NCI-H1092 (cell line): ENCODE measurements around the gene EPHA2.
"Not testable (repeated sequence)": the region's sequence is repeated elsewhere in the genome, so short reads cannot be mapped to it uniquely, and the experiment has no call there.

Source experiments
- DNase-seq: peaks from one replicate; lab custom pipeline; 2025; lab: John Stamatoyannopoulos, UW

EPHA2 gene

DNA sequence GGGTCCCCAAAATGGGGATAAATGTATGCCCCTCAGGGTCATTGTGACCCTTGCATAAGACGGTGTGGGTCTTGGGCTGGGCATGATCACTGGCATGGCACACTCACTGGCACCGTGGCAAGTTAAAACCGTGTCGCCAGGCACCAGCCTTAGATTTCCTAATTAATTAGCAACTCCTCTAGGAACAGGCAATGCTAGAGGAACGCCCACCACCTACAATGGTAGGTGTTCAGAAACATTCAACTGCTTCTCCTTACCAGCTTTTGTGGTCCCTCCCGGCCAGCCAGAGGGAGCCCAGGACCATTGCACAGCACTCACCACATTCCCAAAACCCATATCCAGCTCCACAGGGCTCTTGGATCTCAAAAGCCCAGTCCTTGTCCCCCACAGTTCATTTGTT is 36.4 kb downstream of the EPHA2 start:
- no peak for DNase-seq

DNA sequence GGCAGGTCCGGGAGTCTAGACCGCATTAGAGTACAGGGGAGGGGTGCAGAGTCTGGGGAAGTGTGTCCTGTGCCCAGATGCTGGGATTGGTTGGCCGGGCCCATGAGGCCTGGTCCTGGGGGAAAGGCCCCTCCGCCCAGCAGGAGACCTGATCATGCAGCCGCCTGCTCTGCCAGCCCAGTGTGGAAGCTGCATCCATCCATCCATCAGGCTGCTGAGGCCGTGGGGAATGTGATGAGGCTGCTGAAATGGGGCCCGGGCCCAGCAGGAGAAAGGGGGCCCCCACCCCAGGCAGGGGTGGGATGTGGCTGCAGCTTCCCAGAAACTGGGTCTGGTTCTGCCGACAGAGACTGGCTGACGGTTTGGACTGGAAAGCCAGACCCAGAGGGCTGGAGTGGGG is 37.2 kb downstream of the EPHA2 start:
- no peak for DNase-seq

DNA sequence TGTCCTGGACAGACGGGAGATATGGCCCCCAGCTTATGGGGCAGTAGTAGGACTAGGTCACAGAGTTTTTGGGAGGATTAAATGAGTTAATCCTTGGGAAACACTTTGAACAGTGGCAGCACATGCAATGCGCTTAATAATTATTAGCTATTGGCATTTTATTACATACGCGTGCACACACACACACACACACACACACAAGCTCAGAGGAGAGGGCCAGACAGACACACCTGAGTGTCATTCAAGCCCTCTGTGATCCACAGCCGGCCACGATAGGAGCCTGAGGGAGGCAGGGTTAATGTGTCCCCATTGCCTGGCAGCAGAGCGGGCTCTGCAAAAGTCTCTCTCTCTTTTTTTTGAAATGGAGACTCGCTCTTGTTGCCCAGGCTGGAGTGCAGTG is 37.9 kb downstream of the EPHA2 start:
- no peak for DNase-seq

- DNase-seq, result no peak
Observed at GRCh38 chr1:16117369-16117768, 38.5 kb downstream of the EPHA2 start.

GRCh38 chr1:16116625-16117024 is 39.2 kb downstream of the EPHA2 start:
- DNase-seq, result no peak

GRCh38 chr1:16116002-16116401 is 39.9 kb downstream of the EPHA2 start:
- no peak for DNase-seq

DNA sequence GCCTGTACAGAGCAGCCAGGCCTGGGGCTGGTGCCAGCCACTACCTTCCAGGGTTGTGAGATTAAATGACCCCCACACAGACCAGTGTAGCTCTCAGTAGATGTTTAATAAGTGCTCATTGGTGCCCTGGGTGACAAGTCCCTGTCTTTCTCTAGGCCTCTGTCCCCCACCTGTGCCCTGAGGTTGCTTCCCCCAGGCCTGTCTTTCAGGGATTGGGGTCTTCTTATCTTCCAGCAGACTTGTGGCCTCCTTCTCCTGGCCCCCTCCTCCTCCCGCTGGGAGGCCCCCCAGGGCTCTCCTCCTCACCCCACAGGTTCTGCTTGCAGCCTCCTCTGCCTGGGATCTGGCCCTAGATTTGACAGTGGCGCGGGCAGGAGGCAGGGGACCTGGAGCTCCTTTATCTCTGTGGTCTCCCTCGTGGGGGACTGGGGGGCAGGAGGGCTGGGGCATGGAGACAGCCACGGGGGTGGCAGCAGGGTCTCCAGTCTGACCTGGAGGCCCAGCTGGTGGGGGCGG is 40.3 kb downstream of the EPHA2 start:
- no peak for DNase-seq

- DNase-seq, result no peak
Observed at GRCh38 chr1:16114527-16115467, 41.1 kb downstream of the EPHA2 start.

DNA sequence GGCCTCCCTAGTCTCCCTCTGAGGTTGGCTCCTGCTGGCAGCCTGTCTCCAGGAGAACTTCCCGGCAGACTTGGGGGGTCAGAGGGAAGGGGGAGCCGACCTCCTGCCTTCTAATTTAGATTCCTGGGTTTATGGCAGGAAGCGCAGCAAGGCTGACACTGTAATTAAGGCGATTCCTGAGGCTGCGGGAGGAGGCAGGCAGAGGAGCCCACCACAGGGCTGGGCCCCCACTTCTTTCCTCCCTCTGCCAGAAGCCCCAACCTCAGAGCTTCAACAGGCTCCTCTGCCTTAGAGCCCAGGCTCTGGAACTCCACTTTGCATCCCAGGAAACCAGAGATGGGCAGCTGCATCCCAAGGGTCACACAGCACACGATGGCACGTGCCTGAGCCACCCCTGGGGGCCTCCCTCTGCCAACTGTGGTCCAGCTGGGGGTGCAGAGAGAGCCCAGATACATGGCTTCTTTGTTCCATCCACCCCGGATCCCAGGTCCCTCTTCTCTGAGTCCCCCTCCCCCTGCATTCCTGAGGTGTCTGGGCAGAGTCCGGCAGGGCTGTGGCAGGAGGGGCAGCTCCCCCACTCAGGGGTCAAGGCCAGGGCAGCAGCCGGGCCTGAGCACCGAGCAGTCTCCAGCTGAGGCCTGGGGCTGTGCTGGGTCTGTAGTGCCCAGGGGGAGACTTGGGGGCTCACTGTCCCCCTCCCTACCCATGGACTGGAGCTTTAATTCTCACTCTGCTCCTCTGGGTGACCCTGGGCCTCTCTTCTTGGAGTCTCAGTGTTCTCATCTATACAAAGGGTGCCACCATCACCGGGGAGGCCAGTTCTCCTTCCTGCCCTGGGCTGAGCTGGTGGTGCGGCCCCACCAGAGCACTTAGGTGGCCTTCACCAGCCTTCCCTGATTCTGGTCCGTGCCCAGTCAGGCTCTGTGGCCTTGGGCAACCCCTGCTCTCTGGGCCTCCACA is 43.0 kb downstream of the EPHA2 start:
- DNase-seq, result no peak

GRCh38 chr1:16111771-16112595 is 43.9 kb downstream of the EPHA2 start:
- no peak for DNase-seq

- DNase-seq, result no peak
Observed at GRCh38 chr1:16110884-16111283, 45.0 kb downstream of the EPHA2 start.

DNA sequence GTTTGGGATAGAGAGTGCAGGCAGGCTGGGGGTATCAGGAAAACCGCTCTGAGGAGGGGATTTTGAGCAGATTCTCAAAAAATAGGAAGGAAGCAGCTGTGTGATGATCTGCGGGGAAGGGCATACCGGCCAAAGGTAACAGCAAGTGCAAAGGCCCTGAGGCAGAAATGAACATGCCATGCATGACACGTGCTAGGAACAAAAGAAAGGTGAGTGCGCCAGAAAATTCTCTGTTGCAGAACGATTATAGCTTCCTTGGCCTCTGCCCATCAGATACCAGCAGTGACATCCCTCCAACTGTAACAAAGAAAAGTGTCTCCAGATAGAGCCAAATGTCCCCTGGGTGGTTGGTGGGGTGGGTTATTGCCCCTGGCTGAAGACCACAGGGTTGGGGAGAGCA is 45.4 kb downstream of the EPHA2 start:
- DNase-seq, result no peak

DNA sequence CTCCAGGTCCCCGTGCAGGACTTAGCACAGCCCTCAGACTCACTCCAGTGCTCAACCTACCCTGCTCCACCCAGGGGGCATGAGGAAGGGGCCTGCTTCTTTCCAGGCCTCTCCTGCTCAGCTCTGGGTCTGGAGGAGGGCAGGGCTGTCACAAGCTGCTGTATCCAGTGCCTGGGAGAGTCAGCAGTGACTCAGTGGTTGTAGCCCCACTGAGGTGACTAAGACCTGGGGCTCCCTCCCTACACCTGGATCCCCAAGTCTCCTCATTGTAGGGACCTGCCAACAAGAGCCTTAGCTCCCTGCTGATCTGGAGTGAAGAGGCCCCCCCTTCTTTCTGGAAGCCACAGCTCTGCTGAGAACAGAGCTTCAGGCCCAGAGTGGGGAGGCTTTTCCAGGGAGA is 46.3 kb downstream of the EPHA2 start:
- no peak for DNase-seq

DNA sequence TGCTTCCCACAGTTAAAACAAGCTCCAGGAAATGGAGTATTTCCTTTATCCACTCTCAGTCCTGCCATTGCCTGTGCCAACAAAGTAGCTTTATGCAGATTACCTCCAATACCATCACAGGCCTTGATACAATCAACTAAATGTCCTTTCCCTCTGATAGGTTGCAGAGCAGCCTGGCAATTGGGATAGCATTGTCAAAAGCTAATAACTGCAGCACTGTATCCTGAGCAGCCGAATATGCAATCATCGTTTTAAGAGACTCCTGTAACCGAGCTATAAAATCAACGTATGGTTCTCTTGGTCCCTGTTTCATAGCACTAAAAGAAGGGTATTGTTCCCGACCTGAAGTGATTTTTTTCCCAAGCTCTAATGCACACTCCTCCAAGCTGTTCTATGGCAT is 48.8 kb downstream of the EPHA2 start:
- not testable (repeated sequence) for DNase-seq

- no peak for DNase-seq
Observed at GRCh38 chr1:16101623-16102022, 54.2 kb downstream of the EPHA2 start.

- DNase-seq, result no peak
Observed at GRCh38 chr1:16099412-16099811, 56.5 kb downstream of the EPHA2 start.

- DNase-seq, result no peak
Observed at GRCh38 chr1:16095447-16095846, 60.4 kb downstream of the EPHA2 start.

- no peak for DNase-seq
Observed at GRCh38 chr1:16094453-16095158, 61.3 kb downstream of the EPHA2 start.

GRCh38 chr1:16093611-16094010 is 62.3 kb downstream of the EPHA2 start:
- DNase-seq, result no peak

- DNase-seq, result no peak
Observed at GRCh38 chr1:16092923-16093511, 62.9 kb downstream of the EPHA2 start.
